H9 (cell line): ENCODE data around the gene R3HDM4. TPM values are rescaled to one million over a fixed set of nuclear protein-coding genes. Genes with fewer than 3 reads are reported as not detected.

Experiments used
- DNase-seq: peaks from one replicate; pipeline ENCODE4 v3.0.0-alpha.2; 2017
- H2AFZ ChIP-seq: one replicate; pipeline ENCODE4 v1.6.1; 2013; ENCODE audit warnings: mild to moderate bottlenecking, low read length, control low read depth, moderate library complexity
- H2AK5ac ChIP-seq: 2 replicates; pipeline ENCODE4 v1.6.1; 2013; ENCODE audit warnings: low read length, control low read depth, mixed read lengths; ENCODE audit not compliant: insufficient read length
- H2BK120ac ChIP-seq: one replicate; pipeline ENCODE4 v1.6.1; 2013; ENCODE audit warnings: low read depth, mild to moderate bottlenecking, low read length, control low read depth, inconsistent platforms; ENCODE audit not compliant: poor library complexity, severe bottlenecking
- H2BK12ac ChIP-seq: 2 replicates; pipeline ENCODE4 v1.6.1; 2013; ENCODE audit warnings: low read length, control low read depth, mixed read lengths, low read depth; ENCODE audit not compliant: insufficient read length
- H2BK15ac ChIP-seq: 2 replicates; pipeline ENCODE4 v1.6.1; 2013; ENCODE audit warnings: low read depth, low read length, control low read depth
- H2BK20ac ChIP-seq: one replicate; pipeline ENCODE4 v1.6.1; 2013; ENCODE audit warnings: low read depth, mild to moderate bottlenecking, low read length, control low read depth, inconsistent platforms; ENCODE audit not compliant: poor library complexity, severe bottlenecking
- H2BK5ac ChIP-seq: 2 replicates; pipeline ENCODE4 v1.6.1; 2013; ENCODE audit warnings: low read length, control low read depth, mixed read lengths; ENCODE audit not compliant: insufficient read length
- H3K14ac ChIP-seq: 2 replicates; pipeline ENCODE4 v1.6.1; 2013; ENCODE audit warnings: low read length, control low read depth; ENCODE audit not compliant: insufficient read depth
- H3K18ac ChIP-seq: 2 replicates; pipeline ENCODE4 v1.6.1; 2013; ENCODE audit warnings: low read depth, mild to moderate bottlenecking, mixed read lengths, low read length, control low read depth; ENCODE audit not compliant: insufficient read length
- H3K23ac ChIP-seq: 2 replicates; pipeline ENCODE4 v1.6.1; 2013; ENCODE audit warnings: low read length, control low read depth, mixed read lengths, low read depth; ENCODE audit not compliant: insufficient read length
- H3K23me2 ChIP-seq: 2 replicates; pipeline ENCODE4 v1.6.1; 2013; ENCODE audit warnings: low read depth, mild to moderate bottlenecking, mixed read lengths, low read length, control low read depth; ENCODE audit not compliant: insufficient read length, poor library complexity, severe bottlenecking
- H3K27ac ChIP-seq: 2 replicates; pipeline ENCODE4 v1.5.1; 2013; ENCODE audit warnings: low read length, control low read depth, mixed read lengths, low read depth; ENCODE audit not compliant: insufficient read length
- H3K27me3 ChIP-seq: 2 replicates; pipeline ENCODE4 v1.6.1; 2013; ENCODE audit warnings: low read length, control low read depth, inconsistent platforms; ENCODE audit not compliant: insufficient read depth
- H3K4ac ChIP-seq: 2 replicates; pipeline ENCODE4 v1.6.1; 2013; ENCODE audit warnings: low read depth, mild to moderate bottlenecking, control low read depth, inconsistent platforms, low read length, moderate library complexity
- H3K4me1 ChIP-seq: 2 replicates; pipeline ENCODE4 v1.6.1; 2013; ENCODE audit warnings: low read length, control low read depth, inconsistent platforms; ENCODE audit not compliant: insufficient read depth
- H3K4me2 ChIP-seq: 2 replicates; pipeline ENCODE4 v1.6.1; 2013; ENCODE audit warnings: low read length, control low read depth, mixed read lengths; ENCODE audit not compliant: insufficient read length, insufficient read depth
- H3K56ac ChIP-seq: 2 replicates; pipeline ENCODE4 v1.6.1; 2013; ENCODE audit warnings: low read depth, mild to moderate bottlenecking, mixed read lengths, low read length, control low read depth; ENCODE audit not compliant: insufficient read length
- H3K79me1 ChIP-seq: 2 replicates; pipeline ENCODE4 v1.6.1; 2013; ENCODE audit warnings: low read depth, mild to moderate bottlenecking, moderate library complexity, low read length, control low read depth, inconsistent platforms; ENCODE audit not compliant: insufficient read depth, poor library complexity, severe bottlenecking
- H3K79me2 ChIP-seq: 2 replicates; pipeline ENCODE4 v1.6.1; 2013; ENCODE audit warnings: low read length, control low read depth, inconsistent platforms; ENCODE audit not compliant: insufficient read depth
- H3K9ac ChIP-seq: 2 replicates; pipeline ENCODE4 v1.6.1; 2013; ENCODE audit warnings: low read length, control low read depth, mixed read lengths; ENCODE audit not compliant: insufficient read length; ENCODE audit errors: extremely low read depth
- H3K9me3 ChIP-seq: one replicate; pipeline ENCODE4 v1.6.1; 2013; ENCODE audit warnings: low read depth, low read length, inconsistent platforms; ENCODE audit not compliant: control insufficient read depth
- H3T11ph ChIP-seq: one replicate; pipeline ENCODE4 v1.6.1; 2013; ENCODE audit warnings: mild to moderate bottlenecking, low read length, control low read depth, inconsistent platforms
- H4K20me1 ChIP-seq: one replicate; pipeline ENCODE4 v1.6.1; 2013; ENCODE audit not compliant: control insufficient read depth, insufficient read length, insufficient read depth
- H4K5ac ChIP-seq: 2 replicates; pipeline ENCODE4 v1.6.1; 2013; ENCODE audit warnings: low read depth, mild to moderate bottlenecking, mixed read lengths, low read length, control low read depth; ENCODE audit not compliant: insufficient read length
- H4K8ac ChIP-seq: replicated peaks from 2 replicates; pipeline ENCODE4 v1.6.1; 2013; ENCODE audit warnings: low read length, control low read depth, mixed read lengths, low read depth; ENCODE audit not compliant: insufficient read length
- H4K91ac ChIP-seq: 2 replicates; pipeline ENCODE4 v1.6.1; 2013; ENCODE audit warnings: low read depth, mild to moderate bottlenecking, moderate library complexity, mixed read lengths, low read length, control low read depth; ENCODE audit not compliant: insufficient read length
- H3K27ac Mint-ChIP-seq, 3 experiments: 2 replicates in 2 of 3; 3 replicates in 1 of 3; pipeline ENCODE4 v1.8.0; 2020 to 2021; ENCODE audit warnings: mixed read lengths in 3 of 3, mild to moderate bottlenecking in 1 of 3, moderate library complexity in 1 of 3
- H3K27me3 Mint-ChIP-seq: 2 replicates; pipeline ENCODE4 v1.8.0; 2021; ENCODE audit warnings: low read depth, mild to moderate bottlenecking, moderate library complexity, mixed read lengths
- H3K36me3 Mint-ChIP-seq, 3 experiments: 2 replicates in 2 of 3; 3 replicates in 1 of 3; pipeline ENCODE4 v1.8.0; 2020 to 2021; ENCODE audit warnings: low read depth in 3 of 3, mixed read lengths in 3 of 3; ENCODE audit not compliant: insufficient read depth in 1 of 3
- H3K4me1 Mint-ChIP-seq, 2 experiments: 2 replicates each; pipeline ENCODE4 v1.8.0; 2020; ENCODE audit warnings: mixed read lengths in 2 of 2
- H3K4me3 Mint-ChIP-seq, 2 experiments: 2 replicates in 1 of 2; 3 replicates in 1 of 2; pipeline ENCODE4 v1.8.0; 2020 to 2021; ENCODE audit warnings: mild to moderate bottlenecking in 2 of 2, mixed read lengths in 2 of 2, moderate library complexity in 1 of 2
- H3K9me3 Mint-ChIP-seq, 2 experiments: 2 replicates in 1 of 2; 3 replicates in 1 of 2; pipeline ENCODE4 v1.8.0; 2020; ENCODE audit warnings: mild to moderate bottlenecking in 2 of 2, mixed read lengths in 2 of 2, moderate library complexity in 1 of 2
- WGBS: extraction: QIAGEN DNeasy Blood & Tissue Kit; methylation state at CpG from one replicate; pipeline ENCODE4 v1.1.7; 2013; ENCODE audit warnings: missing lambda C conversion rate, low lambda C conversion rate, mixed read lengths; ENCODE audit not compliant: insufficient read length; ENCODE audit errors: extremely low coverage; 5-methylcytosine and 5-hydroxymethylcytosine counted together
- total RNA-seq: library from RNA; stranded (reverse); gene quantifications from 2 replicates; pipeline ENCODE4 v1.2.1, GENCODE V29; 2021
- TF ChIP-seq, protein P1 (sequence below): fragments of 200-600 bp; sonication (generic); conservative IDR thresholded peaks from 3 replicates; pipeline ENCODE4 v1.8.0; 2021; ENCODE audit warnings: antibody characterized with exemption, mild to moderate bottlenecking

R3HDM4 gene
- total RNA-seq, 1 experiment from 2014 or later, result 66.4 TPM

DNA sequence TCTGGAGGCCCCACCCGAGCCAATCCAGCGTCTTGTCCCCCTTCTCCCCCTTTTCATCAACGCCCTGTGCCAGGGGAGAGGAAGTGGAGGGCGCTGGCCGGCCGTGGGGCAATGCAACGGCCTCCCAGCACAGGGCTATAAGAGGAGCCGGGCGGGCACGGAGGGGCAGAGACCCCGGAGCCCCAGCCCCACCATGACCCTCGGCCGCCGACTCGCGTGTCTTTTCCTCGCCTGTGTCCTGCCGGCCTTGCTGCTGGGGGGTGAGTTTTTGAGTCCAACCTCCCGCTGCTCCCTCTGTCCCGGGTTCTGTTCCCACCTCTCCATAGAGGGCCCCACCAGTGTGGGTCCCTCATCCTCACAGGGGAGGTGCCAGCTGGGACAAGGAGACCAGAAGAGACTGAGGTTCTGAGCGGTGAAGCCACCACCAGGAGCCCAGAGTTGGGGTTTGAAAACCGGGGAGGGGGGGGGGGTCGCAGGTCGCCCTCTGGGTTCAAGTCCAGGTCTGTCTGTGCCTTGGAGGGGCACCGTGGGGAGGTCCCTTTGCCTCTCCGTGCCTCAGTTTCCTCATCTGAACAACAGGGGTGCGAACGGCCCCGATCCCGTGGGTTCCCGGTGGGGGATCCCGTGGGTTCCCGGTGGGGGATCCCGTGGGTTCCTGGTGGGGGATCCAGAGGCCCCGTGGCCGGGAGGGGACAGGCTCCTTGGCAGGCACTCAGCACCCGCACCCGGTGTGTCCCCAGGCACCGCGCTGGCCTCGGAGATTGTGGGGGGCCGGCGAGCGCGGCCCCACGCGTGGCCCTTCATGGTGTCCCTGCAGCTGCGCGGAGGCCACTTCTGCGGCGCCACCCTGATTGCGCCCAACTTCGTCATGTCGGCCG, 60.6 kb downstream of the R3HDM4 start, which contains the start of gene ELANE:
ELANE (plus strand) TSS at position 168 of the 878 bp plus-strand sequence; CDS start at position 194, 26 bp downstream.
- Mint-ChIP-seq H3K27ac (no peak within 1 kb of the TSS), H3K27me3 (peaks cover 17% of the 10 kb centered on the region), H3K36me3 (no peaks in the 10 kb centered on the region), H3K4me1 (peaks cover 0 to under 1% of the 10 kb centered on the region in 2 experiments; a peak in 1 of 4 replicates), H3K4me3 (no peak within 1 kb of the TSS), H3K9me3 (no peaks in the 10 kb centered on the region; a peak in 1 of 5 replicates)
- no peak within 1 kb of the TSS for H3K56ac ChIP-seq
- DNase-seq, result no peak
- no peak within 1 kb of the TSS for H4K5ac ChIP-seq
- H3K4ac ChIP-seq, result no peak within 1 kb of the TSS
- no peak within 1 kb of the TSS; the same call in 1 of the 2 replicates for H2BK15ac ChIP-seq
- no peaks in the 10 kb centered on the region for H3K23me2 ChIP-seq
- H2AFZ ChIP-seq, result no peak within 1 kb of the TSS
- TF ChIP-seq, protein P1, sequence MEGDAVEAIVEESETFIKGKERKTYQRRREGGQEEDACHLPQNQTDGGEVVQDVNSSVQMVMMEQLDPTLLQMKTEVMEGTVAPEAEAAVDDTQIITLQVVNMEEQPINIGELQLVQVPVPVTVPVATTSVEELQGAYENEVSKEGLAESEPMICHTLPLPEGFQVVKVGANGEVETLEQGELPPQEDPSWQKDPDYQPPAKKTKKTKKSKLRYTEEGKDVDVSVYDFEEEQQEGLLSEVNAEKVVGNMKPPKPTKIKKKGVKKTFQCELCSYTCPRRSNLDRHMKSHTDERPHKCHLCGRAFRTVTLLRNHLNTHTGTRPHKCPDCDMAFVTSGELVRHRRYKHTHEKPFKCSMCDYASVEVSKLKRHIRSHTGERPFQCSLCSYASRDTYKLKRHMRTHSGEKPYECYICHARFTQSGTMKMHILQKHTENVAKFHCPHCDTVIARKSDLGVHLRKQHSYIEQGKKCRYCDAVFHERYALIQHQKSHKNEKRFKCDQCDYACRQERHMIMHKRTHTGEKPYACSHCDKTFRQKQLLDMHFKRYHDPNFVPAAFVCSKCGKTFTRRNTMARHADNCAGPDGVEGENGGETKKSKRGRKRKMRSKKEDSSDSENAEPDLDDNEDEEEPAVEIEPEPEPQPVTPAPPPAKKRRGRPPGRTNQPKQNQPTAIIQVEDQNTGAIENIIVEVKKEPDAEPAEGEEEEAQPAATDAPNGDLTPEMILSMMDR, result no peak
- WGBS, result no CpG with 5 or more reads among the region's 55 CpGs
- H3K18ac ChIP-seq, result no peak within 1 kb of the TSS
- no peak within 1 kb of the TSS for H3K14ac ChIP-seq
- H4K91ac ChIP-seq, result no peak within 1 kb of the TSS
- no peak within 1 kb of the TSS for H3K4me2 ChIP-seq
- H3K27me3 ChIP-seq, result no peaks in the 10 kb centered on the region
- no peaks in the 10 kb centered on the region for H3K79me1 ChIP-seq
- H3K9me3 ChIP-seq, result no peaks in the 10 kb centered on the region
- H4K8ac ChIP-seq, result no peak within 1 kb of the TSS
- no peak within 1 kb of the TSS for H2BK120ac ChIP-seq
- no peaks in the 10 kb centered on the region for H3K79me2 ChIP-seq
- H3K9ac ChIP-seq, result no peak within 1 kb of the TSS
- no peak within 1 kb of the TSS for H3K23ac ChIP-seq
- no peaks in the 10 kb centered on the region for H3K4me1 ChIP-seq
- H4K20me1 ChIP-seq, result no peaks in the 10 kb centered on the region
- no peak within 1 kb of the TSS for H3T11ph ChIP-seq
- no peak within 1 kb of the TSS for H2BK20ac ChIP-seq
- H3K27ac ChIP-seq, result no peak within 1 kb of the TSS
- H2BK12ac ChIP-seq, result no peak within 1 kb of the TSS
- no peak within 1 kb of the TSS for H2AK5ac ChIP-seq
- no peak within 1 kb of the TSS for H2BK5ac ChIP-seq
